Activated T-cell treated with anti-CD3 and anti-CD28 coated beads, Interleukin-2, amount 50 U/mL, for 72 hours (primary cell): ENCODE measurements around the gene AHI1. TPM values are rescaled to one million over a fixed set of nuclear protein-coding genes. Genes with fewer than 3 reads are reported as not detected.

Experiments
- ATAC-seq, 2 donors: fragments of 150-1000 bp; cut with Tn5 transposase; replicated peaks in 1 of 2; 2 replicates each; pipeline ENCODE4 v1.10.0; 2021; ENCODE audit warnings: moderate library complexity in 2 of 2, mild to moderate bottlenecking in 1 of 2
- DNase-seq, 2 donors: peaks; one replicate each; pipeline ENCODE4 v3.0.0; 2021 to 2022; ENCODE audit warnings: mixed read lengths in 1 of 2
- H3K27ac Mint-ChIP-seq: one replicate; pipeline ENCODE4 v1.8.0; 2022; ENCODE audit warnings: mild to moderate bottlenecking, moderate library complexity, mixed read lengths
- H3K27me3 Mint-ChIP-seq: one replicate; pipeline ENCODE4 v1.8.0; 2022; ENCODE audit warnings: low read depth, mixed read lengths
- H3K36me3 Mint-ChIP-seq, 2 donors: one replicate each; pipeline ENCODE4 v1.8.0; 2022; ENCODE audit warnings: mixed read lengths in 2 of 2, mild to moderate bottlenecking in 1 of 2; ENCODE audit not compliant: insufficient read depth in 2 of 2
- H3K4me1 Mint-ChIP-seq: one replicate; pipeline ENCODE4 v1.8.0; 2022; ENCODE audit warnings: low read depth, mixed read lengths
- H3K4me3 Mint-ChIP-seq, 2 donors: one replicate each; pipeline ENCODE4 v1.8.0; 2022; ENCODE audit warnings: mild to moderate bottlenecking in 2 of 2, mixed read lengths in 2 of 2, moderate library complexity in 2 of 2
- H3K9me3 Mint-ChIP-seq, 2 donors: one replicate each; pipeline ENCODE4 v1.8.0; 2022; ENCODE audit warnings: mixed read lengths in 2 of 2
- total RNA-seq, 2 donors: library from RNA; stranded (reverse); gene quantifications; one replicate each; pipeline ENCODE4 v1.2.3, GENCODE V29; 2022

AHI1 gene
- total RNA-seq, 2 donors from 2014 or later, result 48.7 to 62.8 TPM

DNA sequence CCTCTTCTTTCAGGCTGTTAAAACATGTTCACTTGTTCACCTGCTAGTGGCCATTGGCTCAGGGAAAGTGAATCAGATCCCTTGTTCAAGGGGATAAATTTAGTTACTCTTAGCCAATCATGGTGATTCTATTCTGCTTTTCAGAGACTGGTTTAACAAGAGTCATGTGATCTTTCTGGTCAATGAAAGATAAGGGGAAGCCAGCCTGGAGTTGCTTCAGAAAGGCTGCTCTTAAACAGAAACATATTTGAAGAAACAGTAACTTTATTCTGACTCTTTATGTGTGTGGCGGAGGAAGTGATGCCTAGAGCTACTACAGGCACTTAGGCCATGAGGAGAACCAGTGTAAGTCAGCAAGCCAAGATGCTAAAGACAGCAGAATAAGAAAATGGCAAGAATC is 28.1 kb upstream of the AHI1 start:
- Mint-ChIP-seq H3K9me3 (no peaks in the 10 kb centered on the region), H3K27ac (no peak overlapping the region), H3K4me1 (no peaks in the 10 kb centered on the region), H3K27me3 (no peaks in the 10 kb centered on the region), H3K4me3 (no peak overlapping the region), H3K36me3 (no peaks in the 10 kb centered on the region)
- ATAC-seq, result no peak
- no peak for DNase-seq

DNA sequence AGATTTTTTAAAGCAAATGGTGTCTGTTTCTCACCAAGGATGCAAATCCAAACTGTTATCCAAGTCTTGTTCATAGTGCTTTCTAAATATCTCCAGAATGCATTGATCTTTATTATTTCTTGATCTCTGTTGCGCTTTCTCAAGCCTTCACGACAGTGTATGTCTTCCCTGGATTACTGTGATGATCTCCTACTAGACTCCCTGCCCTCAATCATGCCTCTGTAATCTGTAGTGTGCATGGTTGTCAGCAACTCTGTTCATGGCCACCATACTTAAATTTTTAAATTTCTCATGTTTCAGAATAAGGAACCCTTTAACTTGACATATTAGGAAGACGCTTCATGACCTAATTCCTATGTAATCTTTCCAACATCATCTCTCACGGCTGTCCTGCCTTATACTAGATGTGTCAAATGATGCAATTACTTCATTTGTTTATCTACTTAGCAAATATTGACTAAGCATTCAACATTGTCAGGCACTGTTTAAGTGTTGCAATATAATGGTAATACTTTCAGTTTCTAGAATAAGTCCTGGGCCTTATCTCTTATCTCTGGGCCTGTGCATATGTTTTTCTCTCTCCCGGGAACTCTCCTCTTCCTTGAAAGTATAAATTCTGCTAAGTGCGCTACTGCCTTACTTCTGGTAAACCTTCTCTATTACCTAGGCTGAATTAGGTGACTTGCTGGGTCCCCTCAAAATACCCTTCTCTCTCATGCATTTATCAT is 25.6 kb upstream of the AHI1 start:
- no peak overlapping the region for H3K27ac Mint-ChIP-seq
- no peak for DNase-seq
- peaks cover 4% of the 10 kb centered on the region for H3K4me1 Mint-ChIP-seq

DNA sequence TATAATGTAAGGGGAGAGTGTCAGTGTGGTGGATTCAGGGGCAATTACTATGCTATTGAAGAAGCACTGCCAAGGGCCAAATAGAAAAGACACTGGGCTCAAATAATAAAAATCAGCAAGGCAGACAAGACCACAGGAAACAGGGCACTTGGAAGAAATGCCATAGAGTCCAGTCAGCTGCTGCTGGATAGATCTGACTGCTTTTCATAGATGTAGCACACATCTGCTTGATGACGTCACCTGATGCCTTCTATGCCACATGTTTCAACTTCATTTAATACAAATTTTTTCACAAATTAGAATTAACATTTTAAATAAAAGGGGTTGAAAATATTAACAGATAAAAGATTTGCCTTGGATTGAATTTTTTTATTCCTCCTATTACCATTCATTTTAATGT is 23.9 kb upstream of the AHI1 start:
- peaks cover 0 to 4% of the 10 kb centered on the region in 2 donors for H3K9me3 Mint-ChIP-seq
- peaks cover 3 to 7% of the 10 kb centered on the region in 2 donors for H3K36me3 Mint-ChIP-seq
- peaks cover 4% of the 10 kb centered on the region for H3K4me1 Mint-ChIP-seq
- no peak for ATAC-seq
- H3K27ac Mint-ChIP-seq, result no peak overlapping the region
- no peak for DNase-seq
- peaks cover 21% of the 10 kb centered on the region for H3K27me3 Mint-ChIP-seq
- H3K4me3 Mint-ChIP-seq, result no peak overlapping the region

More for the DNA sequence above, 25.6 kb upstream of the AHI1 start:
- peaks cover 3% of the 10 kb centered on the region in 2 donors for H3K36me3 Mint-ChIP-seq
- no peak overlapping the region for H3K4me3 Mint-ChIP-seq
- H3K9me3 Mint-ChIP-seq, result peaks cover 0 to 4% of the 10 kb centered on the region in 2 donors
- H3K27me3 Mint-ChIP-seq, result peaks cover 7% of the 10 kb centered on the region
- ATAC-seq, result peak in 1 of 2 donors; percentile 26

DNA sequence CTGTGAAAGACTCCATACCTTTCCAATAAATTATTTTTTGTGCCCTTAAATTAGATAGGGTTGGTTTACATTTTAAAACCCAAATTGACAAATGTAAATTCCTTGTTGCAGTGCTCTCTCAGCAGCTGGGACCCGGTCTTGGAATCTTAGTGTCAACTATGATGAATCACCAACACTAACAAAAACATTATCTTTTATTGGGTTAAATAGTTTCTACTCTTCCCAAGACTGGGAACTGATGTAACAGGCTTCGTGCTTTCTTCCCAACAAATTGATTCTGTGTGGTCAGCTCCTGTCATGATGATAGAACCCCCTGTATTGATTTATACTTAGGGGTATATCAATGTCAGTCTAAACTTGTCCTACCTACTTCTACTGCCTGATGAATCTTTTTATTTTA is 23.2 kb upstream of the AHI1 start:
- Mint-ChIP-seq H3K36me3 (peaks cover 3 to 7% of the 10 kb centered on the region in 2 donors), H3K9me3 (peaks cover 0 to 4% of the 10 kb centered on the region in 2 donors), H3K27me3 (peaks cover 21% of the 10 kb centered on the region), H3K4me3 (no peak overlapping the region), H3K27ac (no peak overlapping the region), H3K4me1 (peaks cover 4% of the 10 kb centered on the region)
- no peak for DNase-seq
- no peak for ATAC-seq

DNA sequence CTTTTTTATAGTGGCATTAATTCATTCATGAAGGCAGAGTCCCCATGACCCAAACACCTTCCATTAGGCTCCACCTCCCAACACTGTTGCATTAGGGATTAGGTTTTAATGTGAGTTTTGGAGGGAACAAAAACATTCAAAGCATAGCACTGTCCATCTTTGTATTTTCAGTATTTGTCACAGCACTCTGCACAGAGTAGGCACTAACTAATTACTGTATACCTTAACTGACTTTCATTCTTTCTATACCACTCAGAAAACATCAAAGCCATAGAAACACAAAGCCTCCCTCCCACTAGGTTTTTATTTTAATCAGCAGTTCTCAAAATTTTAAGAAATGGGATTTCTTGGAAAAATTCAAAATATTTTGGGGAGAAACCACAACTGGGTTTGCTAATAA is 21.8 kb upstream of the AHI1 start:
- H3K36me3 Mint-ChIP-seq, result peaks cover 3 to 7% of the 10 kb centered on the region in 2 donors
- H3K4me1 Mint-ChIP-seq, result peaks cover 4% of the 10 kb centered on the region
- H3K4me3 Mint-ChIP-seq, result no peak overlapping the region
- H3K27ac Mint-ChIP-seq, result no peak overlapping the region
- peaks cover 21% of the 10 kb centered on the region for H3K27me3 Mint-ChIP-seq
- DNase-seq (no peak), ATAC-seq (peak; percentile 72 to 85)
- peaks cover 0 to 4% of the 10 kb centered on the region in 2 donors for H3K9me3 Mint-ChIP-seq

DNA sequence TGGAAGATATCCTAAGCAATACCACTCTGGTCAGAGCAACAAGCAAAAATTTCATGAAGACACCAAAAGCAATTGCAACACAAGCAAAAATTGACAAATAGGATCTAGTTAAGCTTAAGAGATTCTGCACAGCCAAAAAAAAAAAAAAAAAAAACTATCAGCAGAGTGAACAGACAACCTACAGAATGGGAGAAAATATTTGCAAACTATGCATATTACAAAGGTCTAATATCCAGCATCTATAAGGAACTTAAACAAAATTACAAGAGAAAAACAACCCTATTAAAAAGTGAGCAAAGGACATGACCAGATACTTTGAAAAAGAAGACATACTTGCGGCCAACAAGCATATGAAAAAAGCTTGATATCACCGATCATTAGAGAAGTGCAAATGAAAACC is 20.0 kb upstream of the AHI1 start:
- H3K4me1 Mint-ChIP-seq, result peaks cover 4% of the 10 kb centered on the region
- DNase-seq, result no peak
- H3K9me3 Mint-ChIP-seq, result peaks cover 0 to 4% of the 10 kb centered on the region in 2 donors
- H3K36me3 Mint-ChIP-seq, result peaks cover 3 to 7% of the 10 kb centered on the region in 2 donors
- H3K27ac Mint-ChIP-seq, result no peak overlapping the region
- no peak overlapping the region for H3K4me3 Mint-ChIP-seq
- ATAC-seq, result no peak
- peaks cover 21% of the 10 kb centered on the region for H3K27me3 Mint-ChIP-seq

DNA sequence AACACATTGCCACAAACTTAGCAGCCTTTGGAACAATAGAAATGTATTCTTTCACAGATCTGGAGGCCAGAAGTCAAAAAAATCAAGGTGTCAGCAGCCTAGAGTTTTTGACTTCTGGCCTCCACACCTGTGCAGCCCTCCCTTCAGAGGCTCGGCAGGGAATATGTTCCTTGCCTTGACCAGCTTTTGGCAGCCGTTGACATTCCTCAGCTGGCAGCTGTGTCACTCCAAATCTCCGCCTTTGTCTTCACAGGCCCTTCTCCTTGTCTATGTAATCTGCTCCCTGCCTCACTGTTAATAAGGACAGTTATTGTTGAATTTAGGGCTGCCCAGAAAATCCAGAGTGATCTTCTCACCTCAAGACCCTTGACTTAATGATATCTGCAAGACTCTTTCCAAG is 17.2 kb upstream of the AHI1 start:
- Mint-ChIP-seq H3K4me1 (no peaks in the 10 kb centered on the region), H3K27me3 (peaks cover 21% of the 10 kb centered on the region), H3K9me3 (peaks cover 0 to 4% of the 10 kb centered on the region in 2 donors), H3K27ac (no peak overlapping the region), H3K36me3 (peaks cover 3 to 10% of the 10 kb centered on the region in 2 donors), H3K4me3 (no peak overlapping the region)
- ATAC-seq (no peak), DNase-seq (no peak)

DNA sequence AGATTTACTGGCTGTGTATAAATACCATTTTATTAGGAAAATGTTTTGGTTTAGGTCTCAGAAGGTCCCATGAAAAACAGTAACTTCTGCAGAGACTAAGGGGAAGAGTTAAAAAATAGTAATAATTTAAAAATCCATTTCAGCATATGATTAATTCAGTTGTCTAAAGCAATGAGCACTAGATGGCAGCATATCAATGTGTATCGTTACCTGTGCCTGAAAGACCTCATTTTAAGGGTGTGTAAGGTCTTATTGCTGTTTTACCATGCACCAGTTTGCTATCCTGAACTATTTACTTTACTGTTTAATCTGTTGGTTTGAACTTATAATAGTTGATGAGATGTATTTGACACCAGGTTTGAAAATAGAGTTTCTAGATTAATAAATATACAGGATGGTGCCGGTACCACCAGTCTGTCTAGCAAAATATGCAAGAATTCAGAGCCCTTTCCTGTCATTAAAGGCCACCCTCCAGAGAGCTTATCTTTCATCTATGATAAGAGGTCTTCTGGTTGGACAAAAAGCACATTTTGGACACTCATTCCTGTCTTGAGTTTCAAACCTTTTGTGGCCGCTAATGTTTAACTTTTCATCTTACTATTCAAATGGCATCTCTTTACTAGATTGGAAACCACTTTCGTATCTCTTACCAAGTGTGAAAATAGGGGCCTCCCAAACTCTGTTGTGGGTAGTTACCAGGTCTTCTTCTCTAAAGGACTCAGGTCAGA is 8.9 kb upstream of the AHI1 start:
- no peak overlapping the region for H3K27ac Mint-ChIP-seq

DNA sequence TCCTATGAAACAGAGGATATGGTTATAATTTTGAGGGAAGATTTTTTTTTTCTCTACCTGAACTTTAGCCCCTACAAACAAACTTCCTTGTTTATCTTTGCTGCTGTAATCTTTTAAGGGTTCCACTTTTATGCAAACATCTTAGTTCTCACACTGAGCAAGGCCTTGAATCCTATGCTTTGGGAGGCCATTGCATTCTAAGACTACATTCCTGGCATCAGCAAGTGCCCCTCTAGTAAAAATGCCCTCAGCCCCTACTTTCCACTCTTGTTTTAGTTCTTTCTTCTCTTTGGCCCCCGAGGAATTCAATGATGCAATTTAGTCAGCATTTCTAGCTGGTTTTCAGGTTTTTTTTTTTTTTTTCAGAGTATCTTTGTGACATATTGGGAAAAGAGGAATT is 8.1 kb upstream of the AHI1 start:
- Mint-ChIP-seq H3K4me3 (no peak overlapping the region), H3K4me1 (peaks cover 10% of the 10 kb centered on the region), H3K27ac (no peak overlapping the region), H3K27me3 (no peaks in the 10 kb centered on the region), H3K9me3 (no peaks in the 10 kb centered on the region), H3K36me3 (peaks cover 0 to 1% of the 10 kb centered on the region in 2 donors)
- DNase-seq (no peak), ATAC-seq (no peak)

More for the DNA sequence above, 8.9 kb upstream of the AHI1 start:
- no peaks in the 10 kb centered on the region for H3K27me3 Mint-ChIP-seq
- peak overlapping the region in 1 of 2 donors; percentile 38 for H3K4me3 Mint-ChIP-seq
- DNase-seq (peak; percentile 8 to 12), ATAC-seq (peak; percentile 88)
- peaks cover 10% of the 10 kb centered on the region for H3K4me1 Mint-ChIP-seq
- peaks cover 0 to 3% of the 10 kb centered on the region in 2 donors for H3K36me3 Mint-ChIP-seq
- no peaks in the 10 kb centered on the region for H3K9me3 Mint-ChIP-seq

DNA sequence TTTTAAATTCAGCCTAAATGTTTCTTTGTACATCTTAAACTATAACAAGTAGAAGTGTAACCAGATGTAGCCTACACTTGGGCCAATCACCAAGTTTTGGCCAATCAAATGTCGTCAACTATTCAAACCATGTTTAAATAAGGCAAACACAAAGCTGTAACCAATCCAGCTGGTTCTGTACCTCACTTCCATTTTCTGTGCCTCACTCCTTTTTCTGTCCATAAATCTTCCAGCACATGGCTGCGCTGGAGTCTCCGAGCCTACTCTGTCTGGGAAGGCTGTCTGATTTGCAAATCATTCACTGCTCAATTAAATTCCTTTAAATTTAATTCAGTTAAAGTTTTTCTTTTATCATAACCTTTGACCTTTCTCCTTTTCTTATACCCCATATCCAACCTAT is 7.7 kb upstream of the AHI1 start:
- DNase-seq (no peak), ATAC-seq (no peak)
- H3K36me3 Mint-ChIP-seq, result no peaks in the 10 kb centered on the region
- no peaks in the 10 kb centered on the region for H3K9me3 Mint-ChIP-seq
- H3K4me1 Mint-ChIP-seq, result peaks cover 10% of the 10 kb centered on the region
- H3K27me3 Mint-ChIP-seq, result no peaks in the 10 kb centered on the region
- no peak overlapping the region for H3K27ac Mint-ChIP-seq
- H3K4me3 Mint-ChIP-seq, result no peak overlapping the region

DNA sequence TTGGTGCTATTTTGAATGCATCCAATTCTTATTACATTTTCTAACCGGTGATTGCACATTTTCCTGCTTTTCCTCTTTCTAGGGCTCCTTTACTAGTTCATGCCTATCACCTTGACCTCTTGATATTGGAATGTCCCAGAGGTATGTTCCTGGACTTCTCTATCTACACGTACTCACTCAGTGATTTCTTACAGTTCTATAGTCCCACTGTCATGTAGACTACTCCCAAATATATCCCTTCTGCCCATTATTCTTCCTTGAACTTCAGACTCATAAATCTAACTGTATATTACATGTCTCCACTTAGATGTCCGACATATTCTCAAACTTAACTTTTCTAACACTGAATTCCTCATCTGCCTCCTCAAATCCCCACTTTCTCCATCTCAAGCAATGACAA is 7.2 kb upstream of the AHI1 start:
- Mint-ChIP-seq H3K9me3 (no peaks in the 10 kb centered on the region), H3K27me3 (no peaks in the 10 kb centered on the region), H3K36me3 (no peaks in the 10 kb centered on the region), H3K4me3 (no peak overlapping the region), H3K27ac (no peak overlapping the region), H3K4me1 (peaks cover 10% of the 10 kb centered on the region)
- DNase-seq, result no peak
- no peak for ATAC-seq

DNA sequence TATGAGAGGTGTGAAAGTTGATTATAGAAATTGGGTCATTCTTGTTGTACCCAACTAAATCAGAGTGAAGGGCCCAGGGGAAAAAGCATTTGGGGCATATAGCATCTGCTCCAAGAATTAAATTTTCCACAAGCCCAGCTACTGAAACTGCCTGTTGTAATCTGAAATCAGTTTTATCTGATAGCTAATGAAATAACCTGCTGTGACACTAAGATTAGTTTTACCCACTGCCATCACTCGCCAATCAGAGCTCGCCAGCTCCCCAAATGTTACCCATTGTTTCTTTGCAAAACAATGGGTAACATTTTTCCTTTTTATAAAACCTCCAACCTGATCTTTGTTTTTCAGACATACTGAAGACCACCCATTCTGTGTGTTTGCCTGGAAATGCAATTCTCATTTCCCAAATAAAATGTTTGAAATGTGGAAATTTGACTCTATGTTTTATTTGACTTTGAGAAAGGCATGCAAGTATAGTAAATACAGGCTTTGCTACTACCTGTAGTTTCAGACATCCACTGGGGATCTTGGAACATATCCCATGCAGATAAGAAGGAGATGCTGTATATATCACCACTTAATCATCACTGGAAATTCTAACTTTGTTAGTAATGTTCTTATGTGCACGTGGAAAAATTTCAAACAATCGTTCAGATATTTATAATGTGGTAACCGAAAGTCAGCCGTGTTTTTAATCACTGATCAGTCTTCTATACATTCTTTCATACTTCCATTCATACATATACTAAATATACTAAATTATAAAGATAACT is 6.3 kb upstream of the AHI1 start:
- no peak for ATAC-seq
- Mint-ChIP-seq H3K27me3 (no peaks in the 10 kb centered on the region), H3K36me3 (no peaks in the 10 kb centered on the region), H3K4me1 (peaks cover 10% of the 10 kb centered on the region), H3K9me3 (no peaks in the 10 kb centered on the region), H3K27ac (no peak overlapping the region), H3K4me3 (no peak overlapping the region)
- DNase-seq, result no peak
